Measurements from ENCODE around the gene VILL. TPM values are rescaled to one million over a fixed set of nuclear protein-coding genes. Genes with fewer than 3 reads are reported as not detected.
"Not testable (repeated sequence)": the region's sequence is repeated elsewhere in the genome, so short reads cannot be mapped to it uniquely, and the experiment has no call there.

Gene VILL
- polyA plus RNA-seq, 1 donor from 2014 or later, result not detected

DNA sequence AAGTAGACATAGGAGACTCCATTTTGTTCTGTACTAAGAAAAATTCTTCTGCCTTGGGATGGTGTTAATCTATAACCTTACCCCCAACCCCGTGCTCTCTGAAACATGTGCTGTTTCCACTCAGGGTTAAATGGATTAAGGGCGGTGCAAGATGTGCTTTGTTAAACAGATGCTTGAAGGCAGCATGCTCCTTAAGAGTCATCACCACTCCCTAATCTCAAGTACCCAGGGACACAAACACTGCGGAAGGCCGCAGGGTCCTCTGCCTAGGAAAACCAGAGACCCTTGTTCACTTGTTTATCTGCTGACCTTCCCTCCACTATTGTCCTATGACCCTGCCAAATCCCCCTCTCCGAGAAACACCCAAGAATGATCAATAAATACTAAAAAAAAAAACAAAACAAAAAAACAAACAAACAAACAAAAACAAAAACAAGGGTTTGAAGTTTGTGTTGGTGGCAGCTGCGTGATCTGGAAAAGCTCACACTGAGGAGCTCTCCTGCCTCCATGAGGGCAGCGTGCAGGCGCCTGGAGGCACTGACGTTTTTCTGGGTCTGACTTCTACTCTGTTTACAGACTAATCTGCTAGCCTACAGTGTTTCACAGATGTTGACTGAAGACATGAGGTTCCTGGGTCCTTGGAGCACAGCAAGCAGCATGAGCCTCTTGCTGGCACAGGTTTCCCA lies 63.4 kb downstream of the VILL start:
- H3K79me2 ChIP-seq (replicated peaks; ENCODE audit: insufficient read depth, low read length); H3K4me2 ChIP-seq (ENCODE audit: low read length); H3K4me3 ChIP-seq (ENCODE audit: low read length); H4K20me1 ChIP-seq (ENCODE audit: insufficient read depth); H3K27ac ChIP-seq (ENCODE audit: low read length); H3K9ac ChIP-seq (ENCODE audit: low read length); H3K36me3 ChIP-seq (ENCODE audit: insufficient read depth, low read length); H3K9me3 ChIP-seq (ENCODE audit: low read length); H3K27me3 ChIP-seq (ENCODE audit: insufficient read depth, low read depth, low read length); H3F3A ChIP-seq (ENCODE audit: insufficient read depth, low read length, poor library complexity, severe bottlenecking); H3K9me2 ChIP-seq (ENCODE audit: insufficient read depth, low read length); H2AFZ ChIP-seq (ENCODE audit: low read depth, low read length): not testable (repeated sequence)

DNA sequence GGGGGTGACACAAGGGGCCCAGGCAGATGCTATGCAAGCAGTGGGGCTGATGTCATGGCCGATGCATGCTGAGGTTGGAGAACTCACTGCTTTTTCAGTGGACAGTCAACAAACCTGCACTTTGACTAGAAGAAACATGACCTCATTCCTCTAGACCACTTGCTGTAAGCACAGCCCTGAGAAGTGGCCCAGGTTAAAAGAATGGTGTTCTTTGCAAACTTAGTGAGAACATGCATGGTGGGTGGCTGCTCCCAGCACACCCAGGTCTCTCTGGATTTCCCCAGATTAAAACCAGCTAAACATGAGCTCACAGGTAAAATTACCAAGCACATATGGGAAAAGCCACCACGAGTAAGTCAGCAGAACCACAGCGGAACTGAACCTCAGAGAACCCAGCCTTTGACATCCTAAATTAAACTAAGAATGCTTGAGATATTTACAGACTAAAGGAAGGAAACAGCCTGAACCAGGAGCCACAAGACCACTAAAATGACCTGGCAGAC lies 64.0 kb downstream of the VILL start:
- Histone ChIP-seq H3K27me3 (ENCODE audit: insufficient read depth, low read depth, low read length) (no peaks in the 10 kb centered on the region), H3K79me2 (replicated peaks; ENCODE audit: insufficient read depth, low read length) (no peaks in the 10 kb centered on the region), H3K9me2 (ENCODE audit: insufficient read depth, low read length) (no peaks in the 10 kb centered on the region), H4K20me1 (ENCODE audit: insufficient read depth) (no peaks in the 10 kb centered on the region), H3K36me3 (ENCODE audit: insufficient read depth, low read length) (no peaks in the 10 kb centered on the region), H3K9me3 (ENCODE audit: low read length) (no peaks in the 10 kb centered on the region), H2AFZ (ENCODE audit: low read depth, low read length) (no peak overlapping the region), H3K4me3 (ENCODE audit: low read length) (no peak overlapping the region), H3K9ac (ENCODE audit: low read length) (no peak overlapping the region), H3F3A (ENCODE audit: insufficient read depth, low read length, poor library complexity, severe bottlenecking) (no peaks in the 10 kb centered on the region), H3K4me2 (ENCODE audit: low read length) (no peak overlapping the region), H3K27ac (ENCODE audit: low read length) (no peak overlapping the region)
- TF ChIP-seq, protein P1, sequence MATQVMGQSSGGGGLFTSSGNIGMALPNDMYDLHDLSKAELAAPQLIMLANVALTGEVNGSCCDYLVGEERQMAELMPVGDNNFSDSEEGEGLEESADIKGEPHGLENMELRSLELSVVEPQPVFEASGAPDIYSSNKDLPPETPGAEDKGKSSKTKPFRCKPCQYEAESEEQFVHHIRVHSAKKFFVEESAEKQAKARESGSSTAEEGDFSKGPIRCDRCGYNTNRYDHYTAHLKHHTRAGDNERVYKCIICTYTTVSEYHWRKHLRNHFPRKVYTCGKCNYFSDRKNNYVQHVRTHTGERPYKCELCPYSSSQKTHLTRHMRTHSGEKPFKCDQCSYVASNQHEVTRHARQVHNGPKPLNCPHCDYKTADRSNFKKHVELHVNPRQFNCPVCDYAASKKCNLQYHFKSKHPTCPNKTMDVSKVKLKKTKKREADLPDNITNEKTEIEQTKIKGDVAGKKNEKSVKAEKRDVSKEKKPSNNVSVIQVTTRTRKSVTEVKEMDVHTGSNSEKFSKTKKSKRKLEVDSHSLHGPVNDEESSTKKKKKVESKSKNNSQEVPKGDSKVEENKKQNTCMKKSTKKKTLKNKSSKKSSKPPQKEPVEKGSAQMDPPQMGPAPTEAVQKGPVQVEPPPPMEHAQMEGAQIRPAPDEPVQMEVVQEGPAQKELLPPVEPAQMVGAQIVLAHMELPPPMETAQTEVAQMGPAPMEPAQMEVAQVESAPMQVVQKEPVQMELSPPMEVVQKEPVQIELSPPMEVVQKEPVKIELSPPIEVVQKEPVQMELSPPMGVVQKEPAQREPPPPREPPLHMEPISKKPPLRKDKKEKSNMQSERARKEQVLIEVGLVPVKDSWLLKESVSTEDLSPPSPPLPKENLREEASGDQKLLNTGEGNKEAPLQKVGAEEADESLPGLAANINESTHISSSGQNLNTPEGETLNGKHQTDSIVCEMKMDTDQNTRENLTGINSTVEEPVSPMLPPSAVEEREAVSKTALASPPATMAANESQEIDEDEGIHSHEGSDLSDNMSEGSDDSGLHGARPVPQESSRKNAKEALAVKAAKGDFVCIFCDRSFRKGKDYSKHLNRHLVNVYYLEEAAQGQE (IDR thresholded peaks at IDR 0.05; ENCODE audit: borderline replicate concordance), result no peak
- TF ChIP-seq MXI1 (conservative IDR thresholded peaks at IDR 0.05; ENCODE audit: poor library complexity, severe bottlenecking) (no peak), SMC3 (conservative IDR thresholded peaks at IDR 0.05; ENCODE audit: poor library complexity) (no peak), EZH2 (IDR thresholded peaks at IDR 0.05; ENCODE audit: borderline replicate concordance, insufficient read depth, low read length, poor library complexity, severe bottlenecking) (no peak), RAD21 (conservative IDR thresholded peaks at IDR 0.05) (no peak), EP300 (conservative IDR thresholded peaks at IDR 0.05; ENCODE audit: poor library complexity, severe bottlenecking) (no peak), TAF1 (IDR thresholded peaks at IDR 0.05; ENCODE audit: low read depth) (no peak), POLR2AphosphoS5 (IDR thresholded peaks at IDR 0.05) (no peak)
- TF ChIP-seq, protein P2, sequence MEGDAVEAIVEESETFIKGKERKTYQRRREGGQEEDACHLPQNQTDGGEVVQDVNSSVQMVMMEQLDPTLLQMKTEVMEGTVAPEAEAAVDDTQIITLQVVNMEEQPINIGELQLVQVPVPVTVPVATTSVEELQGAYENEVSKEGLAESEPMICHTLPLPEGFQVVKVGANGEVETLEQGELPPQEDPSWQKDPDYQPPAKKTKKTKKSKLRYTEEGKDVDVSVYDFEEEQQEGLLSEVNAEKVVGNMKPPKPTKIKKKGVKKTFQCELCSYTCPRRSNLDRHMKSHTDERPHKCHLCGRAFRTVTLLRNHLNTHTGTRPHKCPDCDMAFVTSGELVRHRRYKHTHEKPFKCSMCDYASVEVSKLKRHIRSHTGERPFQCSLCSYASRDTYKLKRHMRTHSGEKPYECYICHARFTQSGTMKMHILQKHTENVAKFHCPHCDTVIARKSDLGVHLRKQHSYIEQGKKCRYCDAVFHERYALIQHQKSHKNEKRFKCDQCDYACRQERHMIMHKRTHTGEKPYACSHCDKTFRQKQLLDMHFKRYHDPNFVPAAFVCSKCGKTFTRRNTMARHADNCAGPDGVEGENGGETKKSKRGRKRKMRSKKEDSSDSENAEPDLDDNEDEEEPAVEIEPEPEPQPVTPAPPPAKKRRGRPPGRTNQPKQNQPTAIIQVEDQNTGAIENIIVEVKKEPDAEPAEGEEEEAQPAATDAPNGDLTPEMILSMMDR (IDR thresholded peaks at IDR 0.05; ENCODE audit: poor library complexity, severe bottlenecking), result no peak

Small RNA genes lying within 50 kb of the gene (small RNA-seq; reads per million reads assigned to genes)
- gene MIR26A1 (171 to 237 (median 179) reads per million in 3 experiments), gene RF00019 (0 to 1.2 (median 0) reads per million in 3 experiments)

Other genes starting within 250 kb of the VILL start
- gene CTDSPL, start 128.9 kb upstream of the VILL start, polyA plus RNA-seq, result 15.4 and 17.0 TPM in 2 replicates
- 4.6 and 7.6 TPM in 2 replicates for gene PLCD1, start 38.9 kb downstream of the VILL start, polyA plus RNA-seq
- 0.25 and 0.44 TPM in 2 replicates for gene DLEC1, start 48.4 kb downstream of the VILL start, polyA plus RNA-seq
- gene ACAA1, start 146.3 kb downstream of the VILL start, polyA plus RNA-seq, result 59.1 and 66.2 TPM in 2 replicates
- gene MYD88, start 147.9 kb downstream of the VILL start, polyA plus RNA-seq, result 0.14 TPM in 1 of 2 replicates, not detected in the other
- gene OXSR1, start 174.8 kb downstream of the VILL start, polyA plus RNA-seq, result 49.9 and 50.8 TPM in 2 replicates